ENCODE data around the gene PSMD11.
A peak's percentile ranks its signal among the peaks of the same experiment; 100 is the strongest.

The PSMD11 gene

GRCh38 chr17:32464374-32464773 lies 20.1 kb downstream of the PSMD11 start:
- TF ChIP-seq ZNF37A (tag by site-specific recombination; IDR thresholded peaks at IDR 0.05) (no peak), ELK4 (IDR thresholded peaks at IDR 0.05; ENCODE audit: borderline replicate concordance, low read depth, low read length) (no peak), ZEB2 (tag by site-specific recombination; IDR thresholded peaks at IDR 0.05) (no peak), ZNF843 (tag by site-specific recombination; IDR thresholded peaks at IDR 0.05) (no peak), ZNF366 (tag by site-specific recombination; conservative IDR thresholded peaks at IDR 0.05) (no peak), FEZF1 (tag by site-specific recombination; IDR thresholded peaks at IDR 0.05) (no peak), ZNF121 (tag by site-specific recombination; IDR thresholded peaks at IDR 0.05) (no peak), ZNF23 (tag by site-specific recombination; IDR thresholded peaks at IDR 0.05; ENCODE audit: borderline replicate concordance) (no peak), ZNF777 (tag by site-specific recombination; IDR thresholded peaks at IDR 0.05; ENCODE audit: borderline replicate concordance) (no peak), TSHZ1 (tag by site-specific recombination; IDR thresholded peaks at IDR 0.05; ENCODE audit: borderline replicate concordance) (no peak), BCL11A (tag by site-specific recombination; IDR thresholded peaks at IDR 0.05; ENCODE audit: low read depth) (no peak), ZNF792 (tag by site-specific recombination; IDR thresholded peaks at IDR 0.05) (no peak), ZNF707 (tag by site-specific recombination; IDR thresholded peaks at IDR 0.05) (no peak), ZNF530 (tag by site-specific recombination; IDR thresholded peaks at IDR 0.05; ENCODE audit: low read depth) (no peak), ZBTB1 (tag by site-specific recombination; IDR thresholded peaks at IDR 0.05) (no peak)
- ChIA-PET POLR2A (no interaction called here), CTCF (interaction anchor here (0.6 to 8.6 kb wide), 7 partner anchors 8 to 306 kb away, joined by 3 to 198 read pairs (median 36); partner anchors contain the start of gene PSMD11)
- Histone ChIP-seq H3K27ac (ENCODE audit: extremely low read depth, low read depth, low read length) (no peak overlapping the region), H3K4me1 (ENCODE audit: control insufficient read depth, insufficient read depth, low read length) (no peaks in the 10 kb centered on the region), H3K9me3 (ENCODE audit: control insufficient read depth, insufficient read depth, low read depth, low read length) (no peaks in the 10 kb centered on the region), H3K4me3 (ENCODE audit: low read depth, low read length) (no peak overlapping the region), H3K36me3 (ENCODE audit: control insufficient read depth in 2 of 2, insufficient read depth in 1 of 2, low read length in 2 of 2) (peaks cover 87 to 93% of the 10 kb centered on the region in 2 experiments)

GRCh38 chr17:32467949-32468348 lies 23.6 kb downstream of the PSMD11 start:
- Histone ChIP-seq H3K9me3 (ENCODE audit: control insufficient read depth, insufficient read depth, low read depth, low read length) (no peaks in the 10 kb centered on the region), H3K27ac (ENCODE audit: extremely low read depth, low read depth, low read length) (no peak overlapping the region), H3K4me3 (ENCODE audit: low read depth, low read length) (no peak overlapping the region), H3K36me3 (ENCODE audit: control insufficient read depth in 2 of 2, insufficient read depth in 1 of 2, low read length in 2 of 2) (peaks cover 92 to 95% of the 10 kb centered on the region in 2 experiments), H3K4me1 (ENCODE audit: control insufficient read depth, insufficient read depth, low read length) (no peaks in the 10 kb centered on the region)
- TF ChIP-seq ZNF146 (tag by site-specific recombination; IDR thresholded peaks at IDR 0.05) (peak; percentile 97), ZNF596 (tag by site-specific recombination; IDR thresholded peaks at IDR 0.05) (no peak)
- CTCF ChIA-PET = interaction anchor here (0.5 to 0.6 kb wide), 2 partner anchors 8 to 54 kb away, joined by 3 to 5 read pairs; no protein-coding TSS in a partner anchor
- POLR2A ChIA-PET = interaction anchor here (0.6 to 1.4 kb wide), 3 partner anchors 19 to 414 kb away, joined by 3 to 8 read pairs (median 4); partner anchors contain the start of gene CDK5R1
